ENCODE results near the gene C3orf80.

DNA sequence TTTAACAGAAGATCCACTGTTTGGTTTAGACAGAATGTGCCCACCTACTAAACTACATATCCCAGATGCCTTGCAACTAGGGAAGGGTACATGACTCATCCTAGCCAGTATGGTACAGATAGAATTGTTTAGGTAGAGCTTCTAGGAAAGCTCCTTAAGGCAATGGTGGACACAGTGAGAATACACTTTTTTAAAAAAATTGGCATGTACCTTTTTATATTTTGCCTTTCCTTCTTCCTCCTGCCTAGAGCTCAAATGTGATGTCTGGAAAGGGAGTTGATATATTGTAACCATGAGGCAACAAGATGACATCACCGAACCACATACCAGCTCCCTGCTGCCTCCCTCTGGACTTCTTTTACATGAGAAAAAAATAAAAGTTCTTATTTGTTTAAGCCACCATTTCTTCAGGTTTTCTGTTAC lies 14.4 kb upstream of the C3orf80 start:
- TF ChIP-seq, protein P1, sequence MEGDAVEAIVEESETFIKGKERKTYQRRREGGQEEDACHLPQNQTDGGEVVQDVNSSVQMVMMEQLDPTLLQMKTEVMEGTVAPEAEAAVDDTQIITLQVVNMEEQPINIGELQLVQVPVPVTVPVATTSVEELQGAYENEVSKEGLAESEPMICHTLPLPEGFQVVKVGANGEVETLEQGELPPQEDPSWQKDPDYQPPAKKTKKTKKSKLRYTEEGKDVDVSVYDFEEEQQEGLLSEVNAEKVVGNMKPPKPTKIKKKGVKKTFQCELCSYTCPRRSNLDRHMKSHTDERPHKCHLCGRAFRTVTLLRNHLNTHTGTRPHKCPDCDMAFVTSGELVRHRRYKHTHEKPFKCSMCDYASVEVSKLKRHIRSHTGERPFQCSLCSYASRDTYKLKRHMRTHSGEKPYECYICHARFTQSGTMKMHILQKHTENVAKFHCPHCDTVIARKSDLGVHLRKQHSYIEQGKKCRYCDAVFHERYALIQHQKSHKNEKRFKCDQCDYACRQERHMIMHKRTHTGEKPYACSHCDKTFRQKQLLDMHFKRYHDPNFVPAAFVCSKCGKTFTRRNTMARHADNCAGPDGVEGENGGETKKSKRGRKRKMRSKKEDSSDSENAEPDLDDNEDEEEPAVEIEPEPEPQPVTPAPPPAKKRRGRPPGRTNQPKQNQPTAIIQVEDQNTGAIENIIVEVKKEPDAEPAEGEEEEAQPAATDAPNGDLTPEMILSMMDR (optimal IDR thresholded peaks at IDR 0.05 in 1 of 3, IDR thresholded peaks at IDR 0.05 in 1 of 3, conservative IDR thresholded peaks at IDR 0.05 in 1 of 3; ENCODE audit: extremely low read depth in 1 of 3, insufficient read depth in 2 of 3, low read length in 3 of 3): peak; percentile 30 to 43 (median 43)
- TF ChIP-seq EZH2 (IDR thresholded peaks at IDR 0.05; ENCODE audit: low read length): no peak
